Measurements from ENCODE around the gene CUEDC1. TPM values are rescaled to one million over a fixed set of nuclear protein-coding genes. Genes with fewer than 3 reads are reported as not detected.

The CUEDC1 gene
- total and polyA plus RNA-seq, 2 of the 13 experiments (the other 11 are each of a cell fraction or from before 2014, with no cell fraction given), result 7.4 to 12.9 TPM

GRCh38 chr17:57966246-57966645, 11.0 kb upstream of the CUEDC1 start:
- H2AFZ ChIP-seq (ENCODE audit: low read length), result no peak overlapping the region
- no peak overlapping the region for H3K4me2 ChIP-seq (ENCODE audit: low read depth, low read length)
- no peak overlapping the region for H3K4me3 ChIP-seq (replicated peaks in 1 of 3; ENCODE audit: insufficient read depth in 1 of 3, low read depth in 2 of 3, low read length in 3 of 3)
- H4K20me1 ChIP-seq (ENCODE audit: insufficient read depth, low read length), result no peaks in the 10 kb centered on the region
- ChIA-PET CTCF (ENCODE audit: low intra/inter-chr PET ratio, low total read pairs) (no interaction called here), POLR2A (interaction anchor here (0.7 to 1.7 kb wide), 3 partner anchors 9 to 74 kb away, joined by 3 to 5 read pairs (median 4); no protein-coding TSS in a partner anchor)
- FAIRE-seq (no peak), DNase-seq (ENCODE audit: low spot score) (no peak), ATAC-seq (no peak)
- H3K79me2 ChIP-seq (ENCODE audit: insufficient read depth, low read length), result no peaks in the 10 kb centered on the region
- no peak overlapping the region for H3K27ac ChIP-seq (ENCODE audit: extremely low read length, insufficient read depth, low read length)
- no peak overlapping the region for H3K9ac ChIP-seq (ENCODE audit: insufficient read depth, low read depth, low read length)
- peaks cover 3 to 33% of the 10 kb centered on the region in 2 experiments; a peak in 4 of 5 replicates for H3K27me3 ChIP-seq (ENCODE audit: control insufficient read depth in 1 of 2, insufficient read depth in 2 of 2, low read length in 2 of 2)
- in situ Hi-C loops (cut with HindIII; ENCODE audit: extremely low pct_ligation_motif_present, low pct_unique_long_range_greater_than_20kb), result no loop called here
- H3K36me3 ChIP-seq (replicated peaks in 1 of 2; ENCODE audit: control insufficient read depth in 1 of 2, insufficient read depth in 2 of 2, low read length in 2 of 2), result no peaks in the 10 kb centered on the region
- intact Hi-C loops (cut with micrococcal nuclease; ENCODE audit: unreplicated experiment), result no loop called here
- no TSS peak for BruUV-seq (replicated peaks)
- H3K4me1 ChIP-seq (ENCODE audit: insufficient read depth, low read length), result peaks cover 27% of the 10 kb centered on the region
- no peaks in the 10 kb centered on the region for H3K9me3 ChIP-seq (ENCODE audit: low read length)
- 52% methylated on average over 5 of the region's 5 CpGs for WGBS (ENCODE audit: low lambda C conversion rate)
- no peak for TF ChIP-seq ZZZ3 (CRISPR knock-in tag; IDR thresholded peaks at IDR 0.05; ENCODE audit: borderline replicate concordance)
- no peak for TF ChIP-seq ZNF143 (CRISPR knock-in tag; IDR thresholded peaks at IDR 0.05)
- TF ChIP-seq ZSCAN9 (CRISPR knock-in tag; IDR thresholded peaks at IDR 0.05; ENCODE audit: borderline replicate concordance), result no peak
- no peak for TF ChIP-seq ARID3A (IDR thresholded peaks at IDR 0.05; ENCODE audit: low read depth, low read length)
- no peak for TF ChIP-seq DPF2 (CRISPR knock-in tag; IDR thresholded peaks at IDR 0.05; ENCODE audit: borderline replicate concordance, low read depth)
- no peak for TF ChIP-seq ATF1 (CRISPR knock-in tag; IDR thresholded peaks at IDR 0.05)
- no peak for TF ChIP-seq ETS1 (CRISPR knock-in tag; IDR thresholded peaks at IDR 0.05)
- no peak for TF ChIP-seq KDM5B (CRISPR knock-in tag; IDR thresholded peaks at IDR 0.05; ENCODE audit: borderline replicate concordance)
- no peak for TF ChIP-seq MAF1 (CRISPR knock-in tag; IDR thresholded peaks at IDR 0.05; ENCODE audit: borderline replicate concordance)
- no peak for TF ChIP-seq RFXANK (CRISPR knock-in tag; IDR thresholded peaks at IDR 0.05)
- no peak for TF ChIP-seq FOXJ3 (CRISPR knock-in tag; IDR thresholded peaks at IDR 0.05; ENCODE audit: borderline replicate concordance)
- no peak for TF ChIP-seq ZNF572 (CRISPR knock-in tag; IDR thresholded peaks at IDR 0.05)
- no peak for TF ChIP-seq RERE (CRISPR knock-in tag; IDR thresholded peaks at IDR 0.05; ENCODE audit: low read depth)
- no peak for TF ChIP-seq ZNF484 (CRISPR knock-in tag; IDR thresholded peaks at IDR 0.05; ENCODE audit: borderline replicate concordance, low read depth)

Measured in HepG2 (cell line).